ENCODE results near the gene APLP2. TPM values are rescaled to one million over a fixed set of nuclear protein-coding genes. Genes with fewer than 3 reads are reported as not detected.
"Not testable (repeated sequence)": the region's sequence is repeated elsewhere in the genome, so short reads cannot be mapped to it uniquely, and the experiment has no call there.

The APLP2 gene
- total and polyA plus RNA-seq, 2 experiments from 2014 or later = 481 to 485 TPM

DNA sequence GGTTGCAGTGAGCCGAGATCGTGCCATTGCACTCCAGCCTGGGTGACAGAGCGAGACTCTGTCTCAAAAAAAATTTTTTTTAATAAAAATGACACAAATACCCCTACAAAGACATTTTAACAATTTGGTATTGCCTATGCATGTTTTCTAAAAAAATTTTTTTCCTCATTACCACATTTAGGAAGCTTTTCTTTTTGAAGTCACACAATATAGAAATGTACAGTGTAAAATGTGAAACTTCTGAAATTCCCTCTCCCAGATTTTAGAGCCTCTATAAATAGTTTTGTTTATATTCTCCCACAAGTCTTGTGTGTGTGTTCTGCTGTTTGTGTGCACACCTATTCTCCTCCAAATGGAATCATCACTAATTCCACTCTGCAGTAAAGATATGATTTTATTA, 97.5 kb downstream of the APLP2 start:
- 100% methylated on average over 3 of the region's 3 CpGs for WGBS (ENCODE audit: low lambda C conversion rate, missing lambda C conversion rate)
- Histone ChIP-seq H3K27ac (peak overlapping the region; percentile 18), H3K4me3 (no peak overlapping the region), H4K20me1 (ENCODE audit: insufficient read depth, poor library complexity, severe bottlenecking) (peaks cover 10% of the 10 kb centered on the region), H3K36me3 (replicated peaks; ENCODE audit: insufficient read depth, low read depth) (no peaks in the 10 kb centered on the region), H3K9me3 (ENCODE audit: low read depth) (no peaks in the 10 kb centered on the region), H3K9me2 (replicated peaks; ENCODE audit: insufficient read depth) (no peaks in the 10 kb centered on the region), H3K4me2 (no peak overlapping the region), H3K79me2 (peaks cover 88% of the 10 kb centered on the region), H3K27me3 (no peaks in the 10 kb centered on the region), H2AFZ (no peak overlapping the region), H3K4me1 (ENCODE audit: insufficient read depth) (peaks cover 14% of the 10 kb centered on the region)
- no peak for DNase-seq (ENCODE audit: low spot score)
- TF ChIP-seq EZH2 (IDR thresholded peaks at IDR 0.05; ENCODE audit: borderline replicate concordance) = no peak
- no peak for TF ChIP-seq EZH2phosphoT487 (IDR thresholded peaks at IDR 0.05; ENCODE audit: low read depth, severe bottlenecking, unreplicated experiment)
- no peak for TF ChIP-seq CTCF (IDR thresholded peaks at IDR 0.05; ENCODE audit: poor library complexity)

DNA sequence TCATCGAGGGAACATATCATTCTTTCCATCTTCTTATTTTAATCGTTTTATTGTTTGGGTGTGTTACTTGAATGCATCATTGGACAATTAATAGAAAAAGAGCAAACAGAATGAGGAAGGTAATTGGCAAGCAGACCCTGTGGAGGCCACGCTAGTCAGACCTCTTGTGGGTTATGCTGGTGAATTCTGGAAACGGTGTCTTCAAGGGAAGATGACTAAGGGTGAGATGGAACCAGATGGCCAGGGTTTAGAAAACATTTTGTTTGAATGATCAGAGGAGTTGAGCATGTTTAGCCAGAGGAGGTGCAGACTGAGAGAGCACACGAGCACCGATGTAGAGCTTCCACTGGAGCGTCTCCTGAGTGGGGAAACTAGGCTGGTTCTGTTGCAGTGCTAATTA, 98.4 kb downstream of the APLP2 start:
- H3K4me2 ChIP-seq = no peak overlapping the region
- H3K4me3 ChIP-seq = no peak overlapping the region
- no peak overlapping the region for H3K27ac ChIP-seq
- DNase-seq (ENCODE audit: low spot score) = no peak
- no peaks in the 10 kb centered on the region for H3K9me3 ChIP-seq (ENCODE audit: low read depth)
- H3K36me3 ChIP-seq (replicated peaks; ENCODE audit: insufficient read depth, low read depth) = no peaks in the 10 kb centered on the region
- TF ChIP-seq EZH2 (IDR thresholded peaks at IDR 0.05; ENCODE audit: borderline replicate concordance) = no peak
- TF ChIP-seq CTCF (IDR thresholded peaks at IDR 0.05; ENCODE audit: poor library complexity) = no peak
- no peak for TF ChIP-seq EZH2phosphoT487 (IDR thresholded peaks at IDR 0.05; ENCODE audit: low read depth, severe bottlenecking, unreplicated experiment)
- H4K20me1 ChIP-seq (ENCODE audit: insufficient read depth, poor library complexity, severe bottlenecking) = peaks cover 10% of the 10 kb centered on the region
- no peaks in the 10 kb centered on the region for H3K27me3 ChIP-seq
- no peaks in the 10 kb centered on the region for H3K9me2 ChIP-seq (replicated peaks; ENCODE audit: insufficient read depth)
- peaks cover 9% of the 10 kb centered on the region for H3K4me1 ChIP-seq (ENCODE audit: insufficient read depth)
- WGBS (ENCODE audit: low lambda C conversion rate, missing lambda C conversion rate) = 89% methylated on average over 7 of the region's 7 CpGs
- H3K79me2 ChIP-seq = peaks cover 89% of the 10 kb centered on the region
- H2AFZ ChIP-seq = no peak overlapping the region

GRCh38 chr11:130170345-130170744, 100.7 kb downstream of the APLP2 start:
- no peak overlapping the region for H3K27ac ChIP-seq
- peaks cover 6% of the 10 kb centered on the region for H3K4me1 ChIP-seq (ENCODE audit: insufficient read depth)
- H3K9me2 ChIP-seq (replicated peaks; ENCODE audit: insufficient read depth) = no peaks in the 10 kb centered on the region
- no peaks in the 10 kb centered on the region for H3K9me3 ChIP-seq (ENCODE audit: low read depth)
- H4K20me1 ChIP-seq (ENCODE audit: insufficient read depth, poor library complexity, severe bottlenecking) = peaks cover 10% of the 10 kb centered on the region
- H3K27me3 ChIP-seq = no peaks in the 10 kb centered on the region
- H3K36me3 ChIP-seq (replicated peaks; ENCODE audit: insufficient read depth, low read depth) = no peaks in the 10 kb centered on the region
- TF ChIP-seq CTCF (IDR thresholded peaks at IDR 0.05; ENCODE audit: poor library complexity) = no peak
- TF ChIP-seq EZH2phosphoT487 (IDR thresholded peaks at IDR 0.05; ENCODE audit: low read depth, severe bottlenecking, unreplicated experiment) = no peak
- no peak for DNase-seq (ENCODE audit: low spot score)
- H2AFZ ChIP-seq = no peak overlapping the region
- no peak overlapping the region for H3K4me3 ChIP-seq
- no peak overlapping the region for H3K4me2 ChIP-seq
- H3K79me2 ChIP-seq = peaks cover 91% of the 10 kb centered on the region
- 84% methylated on average over 8 of the region's 8 CpGs for WGBS (ENCODE audit: low lambda C conversion rate, missing lambda C conversion rate)

GRCh38 chr11:130171534-130171933, 101.8 kb downstream of the APLP2 start:
- WGBS (ENCODE audit: low lambda C conversion rate, missing lambda C conversion rate) = 28% methylated on average over 5 of the region's 5 CpGs
- no peaks in the 10 kb centered on the region for H3K36me3 ChIP-seq (replicated peaks; ENCODE audit: insufficient read depth, low read depth)
- no peaks in the 10 kb centered on the region for H3K4me1 ChIP-seq (ENCODE audit: insufficient read depth)
- H3K27me3 ChIP-seq = no peaks in the 10 kb centered on the region
- H3K4me3 ChIP-seq = no peak overlapping the region
- TF ChIP-seq CTCF (IDR thresholded peaks at IDR 0.05; ENCODE audit: poor library complexity) = no peak
- TF ChIP-seq EZH2phosphoT487 (IDR thresholded peaks at IDR 0.05; ENCODE audit: low read depth, severe bottlenecking, unreplicated experiment) = no peak
- TF ChIP-seq EZH2 (IDR thresholded peaks at IDR 0.05; ENCODE audit: borderline replicate concordance) = no peak
- no peak overlapping the region for H3K27ac ChIP-seq
- DNase-seq (ENCODE audit: low spot score) = no peak
- no peaks in the 10 kb centered on the region for H3K9me3 ChIP-seq (ENCODE audit: low read depth)
- H3K9me2 ChIP-seq (replicated peaks; ENCODE audit: insufficient read depth) = no peaks in the 10 kb centered on the region
- H2AFZ ChIP-seq = no peak overlapping the region
- peaks cover 10% of the 10 kb centered on the region for H4K20me1 ChIP-seq (ENCODE audit: insufficient read depth, poor library complexity, severe bottlenecking)
- H3K79me2 ChIP-seq = peaks cover 94% of the 10 kb centered on the region
- no peak overlapping the region for H3K4me2 ChIP-seq

- H4K20me1 ChIP-seq (ENCODE audit: insufficient read depth, poor library complexity, severe bottlenecking) = peaks cover 10% of the 10 kb centered on the region
- H3K9me2 ChIP-seq (replicated peaks; ENCODE audit: insufficient read depth); H3K27ac ChIP-seq; H2AFZ ChIP-seq; H3K4me1 ChIP-seq (ENCODE audit: insufficient read depth); H3K27me3 ChIP-seq; H3K9me3 ChIP-seq (ENCODE audit: low read depth); DNase-seq (ENCODE audit: low spot score); H3K4me2 ChIP-seq; H3K36me3 ChIP-seq (replicated peaks; ENCODE audit: insufficient read depth, low read depth); H3K4me3 ChIP-seq: not testable (repeated sequence)
- 82% methylated on average over 3 of the region's 3 CpGs for WGBS (ENCODE audit: low lambda C conversion rate, missing lambda C conversion rate)
- H3K79me2 ChIP-seq = peaks cover 96% of the 10 kb centered on the region
Observed at GRCh38 chr11:130172001-130172400, 102.3 kb downstream of the APLP2 start.

Measured in hepatocyte (in vitro differentiated cells).